Measurements from ENCODE around the gene NOL4L. TPM values are rescaled to one million over a fixed set of nuclear protein-coding genes. Genes with fewer than 3 reads are reported as not detected.

Gene NOL4L
- total RNA-seq, 1 donor from 2014 or later, result 90.6 TPM

DNA sequence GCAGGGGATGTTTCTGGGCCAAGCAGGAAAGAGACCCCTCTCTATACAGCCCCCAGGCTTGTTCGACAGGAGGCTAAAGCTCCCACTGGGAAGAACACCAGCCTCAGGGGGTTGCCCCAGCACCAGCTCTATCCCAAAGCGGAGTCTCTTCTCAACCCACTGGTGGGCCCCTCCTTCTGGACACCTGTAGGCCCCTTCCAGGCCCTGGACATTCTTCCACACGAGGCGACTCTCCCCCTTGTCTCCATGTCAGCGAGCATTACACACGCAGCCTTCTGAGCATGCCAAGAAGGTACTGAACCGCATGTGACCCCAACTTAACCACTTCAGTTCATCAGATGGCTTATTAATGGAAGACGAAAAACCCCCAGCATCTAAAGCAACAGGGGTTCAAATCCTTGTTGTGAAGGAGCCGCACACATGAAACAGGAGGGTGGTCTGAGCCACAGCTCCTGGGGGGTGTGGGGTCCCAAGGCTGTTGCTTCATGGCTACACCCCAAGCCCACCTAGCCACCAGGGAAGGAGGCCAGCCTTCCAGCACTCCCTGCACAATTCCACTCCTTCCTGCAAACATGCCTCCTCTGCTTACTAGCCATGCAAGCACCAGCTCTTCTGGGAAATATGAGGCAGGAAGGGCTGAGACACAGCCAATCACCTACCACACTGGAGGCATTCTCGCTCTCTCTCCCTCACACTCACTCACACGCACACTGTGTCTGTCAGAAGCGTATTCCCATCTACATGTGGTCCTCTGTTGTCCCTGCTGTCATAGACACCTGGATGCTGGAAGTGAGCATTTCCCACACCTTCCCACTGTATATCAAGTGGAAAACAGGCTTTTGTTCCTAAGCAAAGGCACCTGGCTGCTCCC is 104.5 kb downstream of the NOL4L start:
- TF ChIP-seq, protein P1, sequence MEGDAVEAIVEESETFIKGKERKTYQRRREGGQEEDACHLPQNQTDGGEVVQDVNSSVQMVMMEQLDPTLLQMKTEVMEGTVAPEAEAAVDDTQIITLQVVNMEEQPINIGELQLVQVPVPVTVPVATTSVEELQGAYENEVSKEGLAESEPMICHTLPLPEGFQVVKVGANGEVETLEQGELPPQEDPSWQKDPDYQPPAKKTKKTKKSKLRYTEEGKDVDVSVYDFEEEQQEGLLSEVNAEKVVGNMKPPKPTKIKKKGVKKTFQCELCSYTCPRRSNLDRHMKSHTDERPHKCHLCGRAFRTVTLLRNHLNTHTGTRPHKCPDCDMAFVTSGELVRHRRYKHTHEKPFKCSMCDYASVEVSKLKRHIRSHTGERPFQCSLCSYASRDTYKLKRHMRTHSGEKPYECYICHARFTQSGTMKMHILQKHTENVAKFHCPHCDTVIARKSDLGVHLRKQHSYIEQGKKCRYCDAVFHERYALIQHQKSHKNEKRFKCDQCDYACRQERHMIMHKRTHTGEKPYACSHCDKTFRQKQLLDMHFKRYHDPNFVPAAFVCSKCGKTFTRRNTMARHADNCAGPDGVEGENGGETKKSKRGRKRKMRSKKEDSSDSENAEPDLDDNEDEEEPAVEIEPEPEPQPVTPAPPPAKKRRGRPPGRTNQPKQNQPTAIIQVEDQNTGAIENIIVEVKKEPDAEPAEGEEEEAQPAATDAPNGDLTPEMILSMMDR (IDR thresholded peaks at IDR 0.05; ENCODE audit: unreplicated experiment), result no peak
- Mint-ChIP-seq H3K36me3 (no peaks in the 10 kb centered on the region), H3K27ac (peak overlapping the region; percentile 91), H3K4me1 (peaks cover 69% of the 10 kb centered on the region), H3K9me3 (no peaks in the 10 kb centered on the region), H3K27me3 (ENCODE audit: low read depth) (no peaks in the 10 kb centered on the region), H3K4me3 (peak overlapping the region; percentile 87)
- no peak for DNase-seq (ENCODE audit: low spot score in 2 of 2, unreplicated experiment in 2 of 2)

DNA sequence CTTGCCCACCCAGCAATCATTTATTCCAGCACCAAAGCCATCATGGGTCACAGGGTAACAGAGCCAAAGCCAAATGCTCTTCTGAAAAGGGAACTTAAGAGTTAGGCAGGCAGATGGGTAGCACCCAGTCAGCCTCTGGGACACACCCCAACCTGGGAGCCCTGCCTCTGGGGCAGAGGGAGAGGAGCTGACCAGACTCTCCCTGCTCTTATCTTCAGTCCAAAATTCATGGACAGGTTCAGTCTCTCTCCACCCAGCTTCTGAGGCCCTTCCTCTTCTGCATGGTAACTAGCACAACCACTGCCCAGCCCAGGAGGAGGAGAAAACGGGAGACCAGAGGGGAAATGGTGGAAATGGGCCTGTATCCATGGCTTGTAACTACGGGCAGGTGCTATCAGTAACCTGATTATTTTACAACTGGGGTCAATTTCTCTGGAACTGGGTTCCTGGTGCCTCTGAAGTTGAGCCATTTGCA is 105.4 kb downstream of the NOL4L start:
- H3K4me3 Mint-ChIP-seq, result peak overlapping the region; percentile 46
- TF ChIP-seq, protein P1 (IDR thresholded peaks at IDR 0.05; ENCODE audit: unreplicated experiment), result no peak
- H3K4me1 Mint-ChIP-seq, result peaks cover 69% of the 10 kb centered on the region
- no peaks in the 10 kb centered on the region for H3K36me3 Mint-ChIP-seq
- peak overlapping the region; percentile 91 for H3K27ac Mint-ChIP-seq
- DNase-seq (ENCODE audit: low spot score in 2 of 2, unreplicated experiment in 2 of 2), result no peak
- H3K27me3 Mint-ChIP-seq (ENCODE audit: low read depth), result no peaks in the 10 kb centered on the region
- no peaks in the 10 kb centered on the region for H3K9me3 Mint-ChIP-seq

DNA sequence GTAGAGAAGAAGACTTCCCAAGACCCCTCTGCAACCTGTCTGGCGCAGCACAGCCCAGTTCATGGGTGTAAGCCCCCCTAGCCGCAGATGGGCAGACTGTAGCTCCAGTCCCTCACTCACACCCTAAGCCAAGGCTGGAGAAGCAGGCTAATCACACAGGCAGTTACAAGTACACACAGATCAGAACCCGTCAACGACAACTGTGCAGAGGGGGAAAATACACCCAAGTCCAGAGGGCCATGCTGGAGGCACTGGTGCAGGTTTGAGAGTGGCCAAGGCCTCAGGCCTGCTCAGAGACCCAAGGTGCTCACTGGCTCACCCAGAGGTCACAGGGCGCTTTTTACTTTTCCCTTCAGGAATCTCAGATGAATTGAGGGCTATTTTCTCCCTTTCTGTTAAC is 106.1 kb downstream of the NOL4L start:
- peaks cover 75% of the 10 kb centered on the region for H3K4me1 Mint-ChIP-seq
- peak overlapping the region; percentile 90 for H3K27ac Mint-ChIP-seq
- H3K4me3 Mint-ChIP-seq, result no peak overlapping the region
- TF ChIP-seq, protein P1 (IDR thresholded peaks at IDR 0.05; ENCODE audit: unreplicated experiment), result no peak
- H3K36me3 Mint-ChIP-seq, result no peaks in the 10 kb centered on the region
- H3K9me3 Mint-ChIP-seq, result no peaks in the 10 kb centered on the region
- no peaks in the 10 kb centered on the region for H3K27me3 Mint-ChIP-seq (ENCODE audit: low read depth)
- no peak for DNase-seq (ENCODE audit: low spot score in 2 of 2, unreplicated experiment in 2 of 2)

DNA sequence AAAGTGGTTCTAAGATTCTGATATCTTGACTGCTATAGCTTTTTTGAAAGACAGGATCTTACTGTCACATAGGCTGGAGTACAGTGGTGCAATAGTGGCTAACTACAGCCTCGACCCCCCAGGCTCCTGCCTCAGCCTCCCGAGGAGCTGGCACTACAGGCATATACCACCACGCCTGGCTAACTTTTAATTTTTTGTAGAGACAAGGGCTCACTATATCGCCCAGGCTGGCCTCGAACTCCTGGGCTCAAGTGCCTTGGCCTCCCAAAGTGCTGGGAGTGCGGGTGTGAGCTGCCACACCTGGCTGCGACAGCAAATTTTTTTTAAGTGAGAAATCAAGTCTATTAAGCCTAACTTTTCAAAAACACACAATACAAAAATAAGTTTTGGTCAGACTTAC is 106.6 kb downstream of the NOL4L start:
- Mint-ChIP-seq H3K9me3 (no peaks in the 10 kb centered on the region), H3K27me3 (ENCODE audit: low read depth) (no peaks in the 10 kb centered on the region), H3K27ac (peak overlapping the region; percentile 99), H3K4me3 (no peak overlapping the region), H3K4me1 (peaks cover 80% of the 10 kb centered on the region), H3K36me3 (no peaks in the 10 kb centered on the region)
- no peak for DNase-seq (ENCODE audit: low spot score in 2 of 2, unreplicated experiment in 2 of 2)
- TF ChIP-seq, protein P1 (IDR thresholded peaks at IDR 0.05; ENCODE audit: unreplicated experiment), result no peak

DNA sequence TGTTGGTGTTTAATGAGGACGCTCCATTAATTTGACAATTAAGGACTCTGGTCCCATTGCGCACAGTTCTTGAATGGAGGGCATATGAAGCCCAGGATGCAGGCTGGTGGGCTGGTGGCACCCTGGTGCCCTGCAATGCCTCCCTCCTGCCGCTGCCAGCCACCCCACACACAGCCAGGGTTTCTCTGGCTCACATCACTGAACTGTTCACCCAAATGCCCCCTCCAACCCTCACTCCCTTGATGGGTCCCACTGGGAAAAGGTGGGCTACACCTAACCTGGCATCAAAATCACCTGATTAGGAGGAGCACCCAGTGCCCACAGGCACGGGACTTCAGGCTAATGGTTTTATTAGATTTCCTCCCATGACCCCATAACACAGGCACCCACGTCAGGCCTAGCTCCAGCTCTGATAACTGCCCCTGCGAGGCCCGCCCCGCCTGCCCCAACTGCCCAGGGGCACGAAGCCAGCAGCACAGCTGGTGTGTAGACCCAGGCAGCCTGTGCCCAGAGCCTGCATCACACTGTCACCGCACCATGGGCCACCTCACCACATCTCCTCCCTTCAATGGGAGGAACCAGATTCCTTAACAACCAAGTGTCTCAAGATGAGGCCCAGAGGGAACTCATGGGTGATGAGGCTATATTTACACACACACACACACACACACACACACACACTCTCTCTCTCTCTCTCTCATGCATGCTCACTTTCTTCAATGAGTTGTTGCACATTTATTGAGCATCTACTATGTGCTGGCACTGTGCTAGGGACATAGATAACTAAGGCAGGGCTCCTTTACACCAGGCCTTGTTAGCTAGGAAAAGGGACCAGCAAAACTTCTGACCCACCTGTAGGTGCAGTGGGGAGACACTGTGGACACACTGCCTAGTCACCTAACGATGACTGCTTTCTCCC is 107.3 kb downstream of the NOL4L start:
- TF ChIP-seq, protein P1 (IDR thresholded peaks at IDR 0.05; ENCODE audit: unreplicated experiment), result no peak
- Mint-ChIP-seq H3K36me3 (peaks cover 1% of the 10 kb centered on the region), H3K9me3 (no peaks in the 10 kb centered on the region), H3K27ac (peak overlapping the region; percentile 99), H3K4me1 (peaks cover 84% of the 10 kb centered on the region), H3K27me3 (ENCODE audit: low read depth) (no peaks in the 10 kb centered on the region), H3K4me3 (no peak overlapping the region)
- no peak for DNase-seq (ENCODE audit: low spot score in 2 of 2, unreplicated experiment in 2 of 2)
